Lower leg skin (tissue), 4 donors: ENCODE results near the gene SGMS2. TPM values are rescaled to one million over a fixed set of nuclear protein-coding genes. Genes with fewer than 3 reads are reported as not detected.

Experiments
- DNase-seq, 2 donors: peaks; one replicate each; pipeline ENCODE4 v3.0.0-alpha.2; 2019; ENCODE audit warnings: low spot score in 2 of 2
- H3K4me3 ChIP-seq: fragments of 200-600 bp; sonication (generic); 2 replicates; pipeline ENCODE4 v1.5.1; 2017; ENCODE audit warnings: mild to moderate bottlenecking, low read depth; ENCODE audit not compliant: poor library complexity, severe bottlenecking
- POLR2A ChIP-seq, 2 donors: fragments of 450-650 bp; IDR thresholded peaks; one replicate each; pipeline ENCODE4 v1.6.1; 2016 to 2017; ENCODE audit warnings: antibody characterized with exemption in 2 of 2, mild to moderate bottlenecking in 1 of 2, moderate library complexity in 1 of 2
- WGBS, 2 donors: methylation state at CpG; one replicate each; pipeline ENCODE4 v1.1.5; 2018; 5-methylcytosine and 5-hydroxymethylcytosine counted together
- intact Hi-C: fragments of 100-400 bp; cut with DNase I; formaldehyde crosslinking; loops from one replicate; pipeline ENCODE4 v1.15.0; 2023; ENCODE audit warnings: low total_unique reads
- total RNA-seq, 4 donors: library from RNA; depleted of rRNA; stranded (reverse); fragments of >200 nt; gene quantifications; one replicate each; pipeline ENCODE4 v1.1.0, GENCODE V29; 2016
- TF ChIP-seq, protein P1 (sequence below), 3 donors: fragments of 450-650 bp; IDR thresholded peaks; one replicate each; pipeline ENCODE4 v1.5.1; 2016; ENCODE audit warnings: antibody characterized with exemption in 3 of 3, mild to moderate bottlenecking in 3 of 3, moderate library complexity in 2 of 3

SGMS2 gene
- total RNA-seq, 4 donors from 2014 or later: 38.7 to 81.5 (median 55.9) TPM

DNA sequence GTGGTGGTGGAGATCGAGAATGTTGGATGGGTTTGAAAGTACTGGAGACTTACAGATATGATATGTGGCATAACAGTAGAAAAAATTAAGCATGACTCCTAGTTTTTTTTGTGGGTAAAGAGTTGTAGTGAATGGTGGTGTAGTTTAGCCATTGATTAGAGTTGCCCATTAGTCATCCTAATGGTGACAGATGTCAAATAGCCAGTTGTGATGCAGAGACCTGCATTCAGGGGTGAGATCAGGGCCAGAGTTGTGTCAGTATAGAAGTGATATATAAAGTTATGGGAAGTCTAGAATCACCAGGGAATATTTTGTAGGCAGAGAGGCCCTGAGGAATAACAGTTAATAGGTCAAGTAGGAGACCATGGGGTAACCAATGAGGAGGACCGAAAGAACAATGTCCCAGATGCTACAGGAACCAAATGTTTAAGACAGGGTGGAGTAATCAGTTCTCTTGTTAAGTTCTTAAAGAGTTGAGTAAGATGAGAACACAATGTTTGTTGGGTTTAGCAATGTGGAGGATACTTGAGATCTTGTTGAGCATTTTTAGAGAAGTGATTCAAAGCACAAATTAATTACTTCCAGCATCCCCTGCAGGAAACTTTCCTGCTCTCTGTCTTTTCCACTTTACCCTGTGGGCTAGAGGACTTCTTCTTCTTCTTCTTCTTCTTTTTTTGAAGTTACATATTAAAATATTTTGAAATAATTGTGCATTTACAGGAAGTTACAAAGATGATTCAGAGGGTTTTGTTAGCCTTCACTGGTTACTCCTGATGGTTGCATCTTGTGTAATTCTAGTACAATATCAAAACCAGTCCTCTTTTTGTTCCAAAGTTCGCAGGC lies 13.3 kb downstream of the SGMS2 start:
- no peak for DNase-seq
- 79 to 80% methylated on average over 3 of the region's 3 CpGs for WGBS, 2 donors
- TF ChIP-seq POLR2A (IDR thresholded peaks at IDR 0.05): no peak
- TF ChIP-seq, protein P1, sequence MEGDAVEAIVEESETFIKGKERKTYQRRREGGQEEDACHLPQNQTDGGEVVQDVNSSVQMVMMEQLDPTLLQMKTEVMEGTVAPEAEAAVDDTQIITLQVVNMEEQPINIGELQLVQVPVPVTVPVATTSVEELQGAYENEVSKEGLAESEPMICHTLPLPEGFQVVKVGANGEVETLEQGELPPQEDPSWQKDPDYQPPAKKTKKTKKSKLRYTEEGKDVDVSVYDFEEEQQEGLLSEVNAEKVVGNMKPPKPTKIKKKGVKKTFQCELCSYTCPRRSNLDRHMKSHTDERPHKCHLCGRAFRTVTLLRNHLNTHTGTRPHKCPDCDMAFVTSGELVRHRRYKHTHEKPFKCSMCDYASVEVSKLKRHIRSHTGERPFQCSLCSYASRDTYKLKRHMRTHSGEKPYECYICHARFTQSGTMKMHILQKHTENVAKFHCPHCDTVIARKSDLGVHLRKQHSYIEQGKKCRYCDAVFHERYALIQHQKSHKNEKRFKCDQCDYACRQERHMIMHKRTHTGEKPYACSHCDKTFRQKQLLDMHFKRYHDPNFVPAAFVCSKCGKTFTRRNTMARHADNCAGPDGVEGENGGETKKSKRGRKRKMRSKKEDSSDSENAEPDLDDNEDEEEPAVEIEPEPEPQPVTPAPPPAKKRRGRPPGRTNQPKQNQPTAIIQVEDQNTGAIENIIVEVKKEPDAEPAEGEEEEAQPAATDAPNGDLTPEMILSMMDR (IDR thresholded peaks at IDR 0.05): no peak
- intact Hi-C loops: no loop called here
- no peak overlapping the region for H3K4me3 ChIP-seq

DNA sequence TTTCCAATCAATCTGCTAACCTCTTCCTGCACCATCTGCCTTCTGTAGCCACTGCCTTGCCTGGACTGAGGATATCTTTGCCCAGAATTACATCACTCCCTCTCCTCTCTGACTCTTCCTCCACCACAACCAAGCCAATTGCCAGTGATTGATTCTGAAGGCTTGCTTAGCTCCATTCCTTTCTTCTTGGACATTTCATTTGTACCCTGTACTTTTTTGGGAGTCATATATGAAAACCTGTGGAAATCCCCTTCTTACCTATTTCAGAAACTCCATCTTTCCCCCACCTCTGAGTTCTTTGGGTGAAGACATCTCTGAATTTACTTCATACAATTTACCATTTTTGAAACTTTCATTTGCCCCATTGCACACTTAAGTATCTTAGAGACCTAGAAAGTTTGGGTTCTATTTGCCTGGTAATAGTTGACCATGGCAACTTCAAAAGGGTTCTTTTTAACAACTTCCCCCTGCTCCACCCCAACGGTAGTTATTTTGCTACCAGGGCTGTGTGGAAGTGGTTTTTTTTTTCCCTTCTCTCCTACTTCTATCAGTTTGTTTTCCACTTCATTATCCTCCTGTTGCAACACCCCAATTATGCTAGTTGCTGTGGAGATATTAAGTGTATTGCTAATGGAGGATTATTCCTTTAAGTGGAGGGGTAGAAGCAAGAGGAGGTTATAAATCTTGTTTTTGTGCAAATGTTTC lies 14.3 kb downstream of the SGMS2 start:
- no peak overlapping the region for H3K4me3 ChIP-seq
- no peak for TF ChIP-seq POLR2A (IDR thresholded peaks at IDR 0.05)
- TF ChIP-seq, protein P1 (IDR thresholded peaks at IDR 0.05): no peak
- intact Hi-C loops: no loop called here
- no peak for DNase-seq
- 60 to 63% methylated on average over 1 of the region's 1 CpG for WGBS, 2 donors

DNA sequence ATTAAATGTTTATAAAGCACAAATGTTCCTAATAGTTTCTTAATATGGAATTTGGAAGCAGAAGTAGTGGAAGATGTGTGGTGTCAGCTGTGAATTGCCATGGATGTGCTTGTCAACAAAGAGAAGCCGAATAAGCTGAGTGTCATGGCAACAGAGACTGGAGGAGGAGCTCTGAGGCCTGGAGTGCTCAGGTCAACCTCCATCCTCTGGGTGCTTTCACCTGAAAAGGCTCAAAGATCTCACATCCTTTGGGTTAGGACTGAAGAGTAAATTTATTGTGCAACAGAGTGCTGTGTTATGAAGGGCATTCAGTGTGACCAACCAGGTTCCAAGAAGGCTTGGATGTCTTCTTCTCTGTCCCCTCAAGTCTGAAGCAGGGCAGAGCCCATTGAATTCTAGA lies 18.7 kb downstream of the SGMS2 start:
- 50% methylated on average over 1 of the region's 1 CpG for WGBS, 2 donors
- no peak for TF ChIP-seq POLR2A (IDR thresholded peaks at IDR 0.05)
- TF ChIP-seq, protein P1 (IDR thresholded peaks at IDR 0.05): no peak
- H3K4me3 ChIP-seq: no peak overlapping the region
- no peak for DNase-seq
- intact Hi-C loops: no loop called here

DNA sequence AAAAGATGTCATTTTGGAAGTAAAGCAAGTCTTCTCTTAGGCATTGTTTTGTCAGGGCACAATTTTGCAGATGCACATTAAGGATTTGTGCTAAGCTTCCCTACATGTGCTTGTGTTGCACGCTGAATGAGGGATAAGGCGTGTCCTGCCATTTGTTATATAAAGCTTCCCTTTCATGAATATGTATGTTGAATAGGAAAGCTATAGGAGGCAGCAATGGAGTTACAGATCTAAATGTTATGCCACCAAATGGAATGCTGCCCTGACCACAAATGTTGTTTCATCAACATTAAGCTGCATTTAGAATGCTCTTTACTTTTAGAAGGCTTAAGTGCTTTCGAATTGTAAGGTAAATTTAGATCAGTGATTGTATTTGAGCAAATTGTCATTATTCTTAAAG lies 20.9 kb downstream of the SGMS2 start:
- 87 to 91% methylated on average over 3 of the region's 3 CpGs for WGBS, 2 donors
- intact Hi-C loops: no loop called here
- DNase-seq: no peak
- H3K4me3 ChIP-seq: no peak overlapping the region
- no peak for TF ChIP-seq POLR2A (IDR thresholded peaks at IDR 0.05)

DNA sequence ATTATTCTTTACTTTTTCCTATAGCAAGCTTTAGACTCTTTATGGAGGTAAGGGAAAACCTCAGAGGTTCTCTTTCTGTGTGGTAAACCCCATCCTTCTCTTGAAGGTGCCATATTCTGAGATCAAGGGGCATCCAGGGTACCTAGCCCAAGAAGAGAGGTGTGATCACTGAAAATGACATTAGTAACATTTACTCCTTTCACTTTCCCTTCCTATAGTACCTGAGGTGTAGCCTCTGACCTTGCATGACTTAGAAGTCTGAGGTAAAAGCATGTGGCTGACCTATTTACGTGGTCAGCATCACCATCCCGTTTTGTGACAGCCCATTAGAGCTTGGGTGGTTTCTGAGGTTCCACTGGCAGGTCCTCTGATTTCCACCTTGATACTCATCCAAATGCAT lies 25.7 kb downstream of the SGMS2 start:
- WGBS, 2 donors: 76 to 79% methylated on average over 2 of the region's 2 CpGs
- H3K4me3 ChIP-seq: no peak overlapping the region
- no peak for DNase-seq
- intact Hi-C loops: no loop called here
- TF ChIP-seq POLR2A (IDR thresholded peaks at IDR 0.05): no peak
- TF ChIP-seq, protein P1 (IDR thresholded peaks at IDR 0.05): no peak
